GM19455 (cell line): ENCODE measurements around the gene MEMO1.

Experiments used
- ATAC-seq: cut with Tn5 transposase; IDR thresholded peaks from one replicate; pipeline ENCODE4 v1.9.1; 2021; ENCODE audit not compliant: unreplicated experiment

The MEMO1 gene

GRCh38 chr2:31835450-31835849, 175.4 kb downstream of the MEMO1 start:
- ATAC-seq = no peak

DNA sequence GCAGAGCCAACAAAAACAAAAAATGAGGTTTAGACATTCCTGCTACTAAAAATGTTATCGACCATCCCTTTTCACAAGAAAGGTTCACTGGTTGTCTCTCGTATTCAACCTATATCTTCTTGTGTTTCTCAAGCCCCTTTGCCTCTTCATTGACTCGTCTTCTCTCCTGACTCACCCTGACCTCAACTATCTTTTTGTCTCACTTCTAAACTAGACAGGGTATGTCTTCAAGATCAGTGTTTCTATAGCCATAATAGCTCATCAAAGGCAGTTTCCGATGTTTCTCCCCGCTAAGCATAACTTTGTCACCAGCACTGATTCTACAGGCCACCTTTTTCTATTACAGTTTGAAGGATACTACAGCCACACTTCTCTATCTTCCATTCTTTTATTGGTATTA, 178.4 kb downstream of the MEMO1 start:
- no peak for ATAC-seq

- no peak for ATAC-seq
Measured at GRCh38 chr2:31831585-31831984, 179.2 kb downstream of the MEMO1 start.

DNA sequence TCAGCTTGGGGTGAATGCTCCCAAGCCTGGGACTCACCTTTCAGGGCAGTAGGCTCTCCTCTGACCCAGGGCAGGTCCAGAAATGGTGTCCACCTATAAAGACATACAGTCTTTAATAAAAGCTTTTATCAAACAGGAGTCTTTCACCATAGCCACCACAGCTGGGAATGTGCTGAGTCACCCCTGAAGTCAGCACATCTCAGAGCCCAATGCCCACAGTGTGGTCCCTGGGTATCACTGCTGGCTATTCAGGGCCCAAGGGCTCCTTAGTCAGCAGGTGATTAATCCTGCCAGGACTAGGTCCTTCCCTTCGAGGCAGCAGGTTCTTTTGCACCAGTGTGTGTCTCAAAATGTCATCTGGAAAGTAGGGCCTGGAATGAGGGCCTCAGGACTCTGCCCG, 181.9 kb downstream of the MEMO1 start:
- no peak for ATAC-seq

DNA sequence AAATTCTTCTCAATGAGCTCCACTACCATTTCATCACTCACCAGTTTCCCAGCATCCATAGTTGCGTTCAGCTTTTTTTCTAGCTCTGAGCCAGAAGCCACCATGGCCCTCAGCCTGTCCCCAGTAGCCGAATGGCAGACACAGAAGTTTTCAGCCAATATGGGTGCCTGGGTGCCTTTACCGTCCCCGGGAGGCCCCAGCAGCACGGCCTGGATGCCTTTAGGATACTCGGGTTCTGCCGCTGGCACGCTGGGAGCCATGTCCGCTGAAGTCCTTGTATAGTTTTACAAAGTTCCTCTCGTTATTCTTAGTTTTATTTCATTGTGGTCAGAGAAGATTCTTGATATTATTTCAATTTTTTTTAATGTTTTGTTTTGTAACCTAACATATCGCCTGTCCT, 187.2 kb downstream of the MEMO1 start:
- no peak for ATAC-seq

DNA sequence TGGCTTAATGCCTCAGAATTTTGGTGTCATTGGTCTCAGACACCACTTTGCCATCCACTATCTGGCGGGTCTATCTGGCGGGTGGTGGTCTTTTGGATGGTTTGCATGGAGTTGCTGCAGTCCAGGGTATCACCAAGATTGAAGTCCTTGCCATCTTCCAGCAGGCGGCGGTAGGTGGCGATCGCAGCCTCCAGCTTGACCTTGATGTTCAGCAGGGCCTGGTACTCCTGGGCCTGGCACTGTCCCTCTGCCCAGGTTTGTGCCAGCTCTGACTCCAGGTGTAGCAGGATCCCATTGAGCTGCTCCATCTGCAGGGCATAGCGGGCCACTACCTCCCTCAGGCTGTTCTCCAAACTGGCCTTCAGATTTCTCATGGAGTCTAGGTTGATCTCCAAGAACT, 188.2 kb downstream of the MEMO1 start:
- ATAC-seq = no peak
